Ectodermal cell (in vitro differentiated cells): Measurements from ENCODE around the gene CTNNA3.
"Not testable (repeated sequence)": the region's sequence is repeated elsewhere in the genome, so short reads cannot be mapped to it uniquely, and the experiment has no call there.

Experiments
- H3K27ac ChIP-seq: 2 replicates; pipeline ENCODE4 v1.7.0; 2013; ENCODE audit warnings: mild to moderate bottlenecking, low read depth, low read length; ENCODE audit not compliant: insufficient read depth, poor library complexity, severe bottlenecking
- H3K27me3 ChIP-seq: 2 replicates; pipeline ENCODE4 v1.7.0; 2013; ENCODE audit warnings: mild to moderate bottlenecking, low read length; ENCODE audit not compliant: insufficient read depth, control insufficient read depth, poor library complexity, severe bottlenecking
- H3K36me3 ChIP-seq: one replicate; pipeline ENCODE4 v1.7.0; 2013; ENCODE audit warnings: low read length; ENCODE audit not compliant: control insufficient read depth, insufficient read depth
- H3K4me1 ChIP-seq: one replicate; pipeline ENCODE4 v1.7.0; 2013; ENCODE audit warnings: low read length; ENCODE audit not compliant: control insufficient read depth, insufficient read depth
- H3K4me3 ChIP-seq: 2 replicates; pipeline ENCODE4 v1.7.0; 2013; ENCODE audit warnings: low read depth, low read length, control low read depth; ENCODE audit not compliant: insufficient read depth
- H3K9me3 ChIP-seq: 2 replicates; pipeline ENCODE4 v1.7.0; 2013; ENCODE audit warnings: mild to moderate bottlenecking, low read length, moderate library complexity; ENCODE audit not compliant: control insufficient read depth
- WGBS, 2 experiments: methylation state at CpG; one replicate each; pipeline ENCODE4 v1.1.7; 2013; ENCODE audit warnings: missing lambda C conversion rate in 2 of 2; 5-methylcytosine and 5-hydroxymethylcytosine counted together

The CTNNA3 gene

GRCh38 chr10:67697724-67698131 is 1.7 kb upstream of the CTNNA3 start:
- no peaks in the 10 kb centered on the region for H3K36me3 ChIP-seq
- no peaks in the 10 kb centered on the region for H3K27me3 ChIP-seq
- no peaks in the 10 kb centered on the region for H3K4me1 ChIP-seq
- H3K27ac ChIP-seq = no peak overlapping the region
- no peaks in the 10 kb centered on the region for H3K9me3 ChIP-seq
- H3K4me3 ChIP-seq = no peak overlapping the region
- WGBS, 2 experiments = 42 to 43% methylated on average over 2 of the region's 2 CpGs

DNA sequence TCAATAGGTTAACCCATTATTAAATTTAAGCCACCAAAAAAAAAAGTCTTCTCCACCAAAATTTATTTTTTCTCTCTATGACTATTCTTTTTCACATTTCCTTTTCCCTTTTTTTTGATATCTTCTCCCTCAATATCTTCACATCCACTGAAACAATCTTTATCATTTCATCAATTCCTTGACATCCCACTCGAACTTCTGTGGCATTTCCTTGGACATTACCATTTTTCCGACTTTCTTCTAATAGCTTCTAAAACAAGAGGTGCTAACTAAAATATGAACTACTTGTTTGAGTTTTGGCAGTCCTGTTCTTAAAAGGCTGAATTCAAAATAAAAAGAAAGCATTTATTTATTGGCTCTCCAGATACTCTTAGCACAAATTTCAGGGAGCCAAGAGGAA is 684 bp upstream of the CTNNA3 start:
- no peaks in the 10 kb centered on the region for H3K4me1 ChIP-seq
- no peak overlapping the region for H3K27ac ChIP-seq
- H3K27me3 ChIP-seq = no peaks in the 10 kb centered on the region
- H3K4me3 ChIP-seq = no peak overlapping the region
- H3K9me3 ChIP-seq = no peaks in the 10 kb centered on the region
- H3K36me3 ChIP-seq = no peaks in the 10 kb centered on the region
- 83 to 96% methylated on average over 2 of the region's 2 CpGs for WGBS, 2 experiments

DNA sequence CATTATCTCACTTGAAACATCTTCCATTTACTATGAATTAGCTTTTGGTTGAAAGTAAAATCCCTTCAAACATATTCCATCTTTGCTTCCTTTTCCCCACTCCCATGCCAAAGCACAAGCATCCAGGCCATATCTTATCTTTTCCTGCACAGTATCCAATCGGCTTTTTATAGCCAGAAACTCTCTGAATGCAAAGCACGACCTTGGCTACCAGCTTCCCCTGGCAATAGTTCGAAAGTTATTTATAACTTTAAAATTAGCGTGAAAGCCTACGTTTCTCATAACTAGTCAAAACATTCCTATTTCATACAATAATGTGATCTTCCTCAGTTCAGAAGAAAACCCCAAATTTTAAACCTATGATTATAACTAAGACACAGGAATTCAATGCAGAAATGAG is 440 bp downstream of the CTNNA3 start:
- Histone ChIP-seq H3K4me3 (no peak overlapping the region), H3K27me3 (no peaks in the 10 kb centered on the region), H3K4me1 (no peaks in the 10 kb centered on the region), H3K27ac (no peak overlapping the region), H3K36me3 (no peaks in the 10 kb centered on the region), H3K9me3 (no peaks in the 10 kb centered on the region)
- WGBS, 2 experiments = 88 to 93% methylated on average over 5 of the region's 5 CpGs

GRCh38 chr10:67691861-67692260 is 4.1 kb downstream of the CTNNA3 start:
- 92% methylated on average over 12 of the region's 25 CpGs; no CpG with 5 or more reads in 1 of the 2 experiments for WGBS, 2 experiments

DNA sequence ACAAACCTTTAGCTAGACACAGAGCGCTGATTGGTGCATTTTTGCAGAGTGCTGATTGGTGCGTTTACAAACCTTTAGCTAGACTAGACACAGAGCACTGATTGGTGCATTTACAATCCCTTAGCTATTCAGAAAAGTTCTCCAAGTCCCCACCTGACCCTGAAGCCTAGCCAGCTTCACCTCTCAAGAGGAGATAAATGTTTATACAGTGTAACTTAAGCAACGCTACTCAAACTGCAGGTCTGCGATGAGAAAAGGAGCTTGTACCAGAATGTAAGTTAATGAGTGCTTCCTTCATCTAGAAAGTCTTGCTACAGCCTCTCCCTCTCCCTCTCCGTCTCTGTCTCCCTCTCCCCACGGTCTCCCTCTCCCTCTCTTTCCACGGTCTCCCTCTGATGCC is 5.5 kb downstream of the CTNNA3 start:
- not testable (repeated sequence) for H3K27me3 ChIP-seq, H3K36me3 ChIP-seq, H3K27ac ChIP-seq, H3K4me1 ChIP-seq, H3K4me3 ChIP-seq, H3K9me3 ChIP-seq
- WGBS, 2 experiments = 86 to 94% methylated on average over 7 of the region's 7 CpGs

More at GRCh38 chr10:67691861-67692260, 4.1 kb downstream of the CTNNA3 start:
- not testable (repeated sequence) for H3K36me3 ChIP-seq, H3K4me1 ChIP-seq, H3K27ac ChIP-seq, H3K27me3 ChIP-seq, H3K4me3 ChIP-seq, H3K9me3 ChIP-seq

DNA sequence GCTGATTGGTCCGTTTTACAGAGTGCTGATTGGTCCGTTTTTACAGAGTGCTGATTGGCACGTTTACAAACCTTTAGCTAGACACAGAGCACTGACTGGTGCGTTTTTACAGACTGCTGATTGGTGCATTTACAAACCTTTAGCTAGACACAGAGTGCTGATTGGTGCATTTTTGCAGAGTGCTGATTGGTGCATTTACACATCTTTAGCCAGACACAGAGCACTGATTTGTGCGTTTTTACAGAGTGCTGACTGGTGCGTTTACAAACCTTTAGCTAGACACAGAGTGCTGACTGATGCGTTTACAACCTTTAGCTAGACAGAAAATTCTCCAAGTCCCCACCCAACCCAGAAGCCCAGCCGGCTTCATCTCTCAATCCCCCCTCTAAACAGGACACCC is 11.9 kb downstream of the CTNNA3 start:
- H3K9me3 ChIP-seq, H3K27ac ChIP-seq, H3K4me3 ChIP-seq, H3K4me1 ChIP-seq, H3K36me3 ChIP-seq, H3K27me3 ChIP-seq: not testable (repeated sequence)
- WGBS, 2 experiments = 95% methylated on average over 8 of the region's 8 CpGs

DNA sequence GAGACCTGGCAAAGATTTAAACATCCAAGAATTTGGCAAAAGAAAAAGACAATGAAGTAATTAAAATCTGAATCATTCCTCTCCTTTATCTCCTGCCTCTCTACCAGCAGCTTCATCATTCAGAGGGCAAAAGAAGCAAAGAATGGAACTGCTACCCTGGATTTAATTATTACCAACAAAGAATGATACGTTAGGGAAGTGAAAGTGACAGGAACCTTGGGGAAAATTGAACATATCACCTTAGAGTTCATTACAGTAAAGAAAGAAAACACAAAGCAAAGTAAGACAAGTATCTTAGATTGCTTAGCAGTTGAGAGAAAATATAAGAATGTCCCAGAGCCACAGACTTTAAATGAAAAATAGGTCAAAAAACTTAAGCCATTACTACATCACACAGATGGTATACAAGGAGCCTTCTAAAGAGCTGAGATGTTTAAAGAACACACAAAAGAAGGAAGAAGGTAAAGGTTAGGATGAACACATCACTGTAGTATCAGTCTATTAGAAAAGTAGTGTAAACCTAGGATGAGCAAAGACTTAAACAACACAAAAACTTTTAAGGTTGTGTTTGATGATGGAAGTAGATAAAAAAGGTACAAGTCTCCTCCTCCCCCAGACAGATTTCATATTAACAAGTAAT is 17.5 kb downstream of the CTNNA3 start:
- H3K4me1 ChIP-seq = no peaks in the 10 kb centered on the region
- WGBS, 2 experiments = 62% methylated on average over 1 of the region's 1 CpG; no CpG with 5 or more reads in 1 of the 2 experiments
- no peaks in the 10 kb centered on the region for H3K27me3 ChIP-seq
- no peak overlapping the region for H3K27ac ChIP-seq
- no peaks in the 10 kb centered on the region for H3K36me3 ChIP-seq
- no peaks in the 10 kb centered on the region for H3K9me3 ChIP-seq
- no peak overlapping the region for H3K4me3 ChIP-seq

DNA sequence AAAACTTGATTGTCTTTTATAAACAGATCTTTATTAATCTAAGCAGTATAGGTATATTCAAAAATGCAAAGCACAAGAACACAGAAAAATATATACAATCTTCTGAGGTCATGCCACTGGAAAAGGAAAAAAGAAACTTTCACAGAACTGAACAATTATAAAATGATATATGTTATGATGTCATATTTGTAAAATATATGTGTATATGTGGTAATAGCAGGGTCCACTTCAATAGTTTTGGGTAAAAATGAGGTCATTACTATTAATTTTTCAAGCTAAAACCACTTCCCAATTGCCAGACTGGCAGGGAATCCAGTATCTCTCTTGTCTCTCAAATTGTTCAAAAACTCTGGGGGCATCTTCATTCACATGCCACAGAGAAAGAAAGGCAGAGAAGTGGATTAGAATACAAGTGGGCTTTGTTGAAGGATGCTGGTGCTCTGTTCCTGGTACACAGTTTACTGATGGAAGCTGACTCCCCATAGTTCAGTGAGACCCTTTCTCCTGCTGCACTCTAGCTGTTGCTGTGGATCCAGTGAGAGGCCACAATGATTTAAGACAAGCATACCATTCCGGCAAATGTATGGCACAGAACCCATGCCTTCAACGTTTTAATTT is 19.7 kb downstream of the CTNNA3 start:
- H3K27ac ChIP-seq = no peak overlapping the region
- H3K36me3 ChIP-seq = no peaks in the 10 kb centered on the region
- WGBS, 2 experiments = 78 to 83% methylated on average over 2 of the region's 2 CpGs
- no peaks in the 10 kb centered on the region for H3K4me1 ChIP-seq
- H3K27me3 ChIP-seq = no peaks in the 10 kb centered on the region
- H3K4me3 ChIP-seq = no peak overlapping the region
- no peaks in the 10 kb centered on the region for H3K9me3 ChIP-seq

- H3K9me3 ChIP-seq = no peaks in the 10 kb centered on the region
- H3K4me1 ChIP-seq = no peaks in the 10 kb centered on the region
- no peaks in the 10 kb centered on the region for H3K27me3 ChIP-seq
- no peak overlapping the region for H3K4me3 ChIP-seq
- no peak overlapping the region for H3K27ac ChIP-seq
- H3K36me3 ChIP-seq = no peaks in the 10 kb centered on the region
Measured at GRCh38 chr10:67670401-67670800, 25.6 kb downstream of the CTNNA3 start.

GRCh38 chr10:67669978-67670377 is 26.0 kb downstream of the CTNNA3 start:
- H3K27me3 ChIP-seq = no peaks in the 10 kb centered on the region
- H3K27ac ChIP-seq = no peak overlapping the region
- no peaks in the 10 kb centered on the region for H3K4me1 ChIP-seq
- H3K4me3 ChIP-seq = no peak overlapping the region
- H3K9me3 ChIP-seq = no peaks in the 10 kb centered on the region
- no peaks in the 10 kb centered on the region for H3K36me3 ChIP-seq
- no CpG with 5 or more reads among the region's 1 CpG for WGBS, 2 experiments
